Mesenteric fat pad (tissue), 1 donor: Measurements from ENCODE around the gene TFAP2B. TPM values are rescaled to one million over a fixed set of nuclear protein-coding genes. Genes with fewer than 3 reads are reported as not detected.

Experiments used
- DNase-seq: peaks from one replicate; pipeline ENCODE4 v3.0.0-alpha.2; 2020; ENCODE audit warnings: low spot score
- long read RNA-seq: library from polyadenylated mRNA; unstranded; transcript quantifications from one replicate; pipeline ENCODE4 v2.0.0, GENCODE V29; 2020
- total RNA-seq: library from RNA; stranded (reverse); fragmentation: NEBNext Ultra II Directional; extraction: Animal tissue kit (Norgen Biotek cat#: 25700); gene quantifications from one replicate; pipeline ENCODE4 v1.2.1, GENCODE V29; 2021
- donor health status: DM: yes; HTN: yes; CAD: no.

TFAP2B gene
- total RNA-seq = not detected
- long read RNA-seq = 0 reads

DNA sequence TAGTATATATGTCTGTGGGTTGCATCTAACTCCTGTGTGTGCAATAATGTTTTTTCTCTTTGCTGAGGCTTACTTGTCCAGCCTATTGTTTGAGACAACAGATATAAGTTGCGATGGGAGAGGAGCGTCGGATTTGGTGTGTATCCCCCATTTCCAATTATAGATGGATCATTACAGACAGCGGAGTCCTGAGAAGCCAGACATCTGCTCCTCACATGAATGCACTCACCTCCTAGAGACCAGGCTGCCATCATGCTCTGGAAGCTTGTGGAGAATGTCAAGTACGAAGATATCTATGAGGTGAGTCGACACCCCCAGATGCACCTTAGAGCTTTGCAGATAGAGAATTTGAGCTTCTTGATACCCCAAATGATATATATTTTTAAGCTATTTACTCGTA lies at the start of gene TFAP2B:
TSS of gene TFAP2B (plus strand) at position 199 of the 400 bp plus-strand sequence. CDS start at position 220, 21 bp downstream.
- no peak for DNase-seq

- no peak for DNase-seq
These were observed 40.0 kb upstream of the TFAP2B start for GRCh38 chr6:50778696-50779095.

DNA sequence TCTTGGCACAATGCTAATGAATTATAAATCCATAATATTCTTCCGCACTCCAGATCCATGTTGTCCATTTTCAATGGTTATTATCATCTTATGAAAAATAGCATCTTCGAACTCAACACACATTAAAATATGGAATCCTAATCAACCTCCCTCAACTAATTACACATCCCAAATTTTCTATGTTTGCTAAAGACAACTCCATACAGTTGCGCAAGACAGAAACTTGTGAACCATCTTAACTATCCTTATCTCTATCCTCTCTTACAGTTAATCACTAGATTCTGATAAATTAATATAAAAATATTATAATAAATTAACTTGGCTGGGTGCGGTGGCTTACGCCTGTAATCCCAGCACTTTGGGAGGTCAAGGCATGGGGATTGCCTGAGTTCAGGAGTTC lies 38.3 kb upstream of the TFAP2B start:
- DNase-seq = no peak

GRCh38 chr6:50785921-50786320 lies 32.8 kb upstream of the TFAP2B start:
- DNase-seq = no peak

- DNase-seq = no peak
These were observed 26.7 kb upstream of the TFAP2B start for GRCh38 chr6:50791900-50792508.

DNA sequence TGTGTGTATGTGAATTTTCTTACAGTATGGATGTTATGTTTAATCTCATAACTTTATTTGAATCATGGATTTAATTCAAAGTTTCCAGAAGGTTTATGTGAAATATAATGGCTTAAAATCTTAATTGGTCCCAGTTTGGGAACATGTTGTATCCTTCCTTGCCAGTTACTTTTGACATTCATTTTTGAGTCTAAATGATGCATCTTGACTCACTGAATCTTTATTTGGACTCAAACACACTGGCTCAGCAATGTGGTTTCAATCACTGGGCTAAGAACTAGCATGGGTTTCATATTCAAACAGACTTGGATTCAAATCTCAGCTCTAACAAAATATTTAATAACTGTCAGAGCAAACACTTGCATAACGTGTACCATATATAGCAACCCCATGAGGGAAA lies 25.9 kb upstream of the TFAP2B start:
- DNase-seq = no peak

DNA sequence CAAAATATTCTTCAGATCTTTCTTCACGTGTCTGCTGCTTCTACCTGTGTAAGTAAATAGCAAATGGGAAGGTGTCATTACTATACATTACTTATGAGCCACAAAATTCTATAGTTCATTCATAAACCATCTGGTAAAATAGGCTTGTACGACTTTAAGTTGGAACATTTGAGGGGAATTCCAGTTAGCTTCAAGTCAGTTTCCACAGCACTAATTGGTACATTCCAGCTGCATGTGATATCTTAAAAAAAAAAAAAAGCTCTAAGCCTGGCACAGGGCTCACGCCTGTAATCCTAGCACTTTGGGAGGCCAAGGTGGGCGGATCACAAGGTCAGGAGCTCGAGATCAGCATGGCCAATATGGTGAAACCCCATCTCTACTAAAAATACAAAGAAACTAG lies 23.1 kb upstream of the TFAP2B start:
- DNase-seq = no peak

DNA sequence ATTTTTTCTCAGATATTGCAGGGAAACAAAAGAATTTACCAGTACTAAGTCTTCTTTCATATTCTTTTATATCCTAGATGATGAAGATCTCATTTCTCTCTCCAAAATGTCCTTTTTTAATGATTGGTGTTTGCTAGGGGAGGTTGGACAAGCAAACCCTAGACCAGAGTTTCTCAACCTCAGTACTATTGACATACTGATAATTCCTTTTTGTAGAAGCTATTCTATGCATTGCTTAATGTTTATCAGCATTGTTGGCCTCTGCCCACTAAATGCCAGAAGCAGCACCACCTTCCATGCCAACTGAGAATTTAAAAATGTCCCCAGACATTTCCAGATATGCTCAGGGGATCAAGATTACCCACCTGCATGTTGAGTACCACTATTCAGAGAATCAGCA lies 14.4 kb upstream of the TFAP2B start:
- DNase-seq = no peak

GRCh38 chr6:50807035-50807434 lies 11.6 kb upstream of the TFAP2B start:
- DNase-seq = no peak

DNA sequence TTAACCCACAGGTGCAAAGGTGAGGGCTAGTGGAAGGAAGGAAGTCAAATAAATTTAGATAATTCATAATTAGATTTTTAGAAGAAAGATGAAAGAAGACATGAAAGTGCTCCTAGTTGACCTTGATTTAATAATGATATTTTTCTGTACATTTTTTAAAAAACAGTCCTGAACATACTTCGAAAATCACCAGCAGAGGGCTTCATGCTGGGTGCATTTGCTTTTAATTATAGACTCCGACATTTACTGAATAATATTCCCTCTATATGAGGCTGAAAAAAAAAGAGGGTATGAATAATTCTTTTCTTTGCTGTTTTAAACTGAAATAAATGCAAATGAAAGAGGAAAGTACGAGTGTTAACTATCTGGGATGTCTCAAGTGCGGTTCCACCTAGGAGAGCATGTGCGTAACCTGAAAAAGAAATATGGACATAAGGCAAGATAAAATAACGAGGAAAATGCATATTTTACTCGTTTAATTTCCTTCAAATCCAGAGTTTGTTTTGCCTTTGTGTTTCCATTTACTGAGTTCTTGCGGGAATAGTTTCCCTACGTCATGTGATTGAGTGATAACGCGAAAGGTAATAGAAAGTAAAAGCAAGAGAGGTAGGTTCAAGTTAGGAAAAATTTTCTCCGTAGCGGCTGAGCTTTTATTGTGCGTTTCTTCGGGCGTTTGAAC lies 3.1 kb upstream of the TFAP2B start:
- no peak for DNase-seq

DNA sequence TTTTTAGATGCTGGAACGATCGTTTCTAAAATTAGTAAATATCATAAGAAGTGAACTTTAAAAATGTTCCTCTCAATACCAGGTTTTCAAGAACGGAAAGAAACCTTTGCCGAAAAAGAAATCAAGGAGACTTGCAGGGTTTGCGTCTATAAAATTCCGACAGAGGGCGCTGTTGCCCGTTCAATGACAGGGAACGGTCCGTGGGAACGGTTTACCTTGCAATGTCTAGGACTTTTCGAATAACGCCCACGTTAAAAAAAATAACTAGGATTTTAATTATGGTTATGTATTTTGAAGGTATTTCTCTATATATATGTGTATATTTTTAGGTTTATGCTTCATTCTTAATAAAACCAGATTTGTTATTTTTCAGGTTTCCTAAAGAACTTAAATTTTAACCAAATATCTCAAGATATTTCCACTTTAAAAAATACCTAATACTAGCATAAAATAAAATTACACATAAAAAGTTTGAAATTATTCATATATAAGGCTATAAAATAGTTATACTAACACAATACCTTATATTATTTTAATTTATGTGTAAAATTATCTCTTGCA lies 2.5 kb upstream of the TFAP2B start:
- DNase-seq = no peak

DNA sequence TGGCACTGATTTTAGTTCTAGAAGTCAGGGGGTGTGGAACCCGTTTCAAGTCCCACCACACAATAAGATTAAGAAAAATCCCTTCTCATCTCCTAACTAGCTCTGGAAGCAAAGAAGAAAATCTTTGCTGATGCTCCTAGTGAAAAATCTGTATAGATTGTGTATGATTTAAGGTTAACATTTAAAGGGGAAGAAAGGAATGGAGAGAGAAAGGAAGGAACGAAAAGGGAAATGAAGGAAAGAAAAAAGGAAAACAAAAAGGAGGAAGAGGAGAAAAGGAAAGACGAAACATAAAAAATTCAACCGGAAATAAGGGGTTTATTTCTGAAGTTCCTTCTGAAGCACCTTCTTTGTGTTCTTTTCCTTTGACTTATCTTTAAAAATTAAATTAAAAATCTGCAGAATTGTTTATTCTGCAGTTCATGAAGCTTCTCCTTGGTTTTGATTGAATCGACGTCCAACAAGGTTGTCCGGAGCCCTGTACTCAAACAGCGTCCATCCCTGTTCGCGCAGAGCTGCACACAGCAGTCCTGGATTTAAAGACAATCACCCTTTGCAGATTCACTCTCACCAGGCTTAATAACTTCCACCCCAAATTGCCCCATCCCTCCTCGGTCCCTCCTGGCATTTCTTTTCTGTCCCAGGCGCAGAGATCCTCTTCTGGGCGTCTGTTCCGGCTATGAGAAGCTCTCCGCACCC lies 1.6 kb upstream of the TFAP2B start:
- no peak for DNase-seq

- DNase-seq = no peak
These were observed 1.1 kb upstream of the TFAP2B start for GRCh38 chr6:50817646-50817950.

GRCh38 chr6:50818020-50818419 lies 651 bp upstream of the TFAP2B start:
- DNase-seq = no peak

GRCh38 chr6:50819466-50819903 lies 814 bp downstream of the TFAP2B start:
- no peak for DNase-seq

GRCh38 chr6:50819904-50820868 lies 1.5 kb downstream of the TFAP2B start:
- no peak for DNase-seq

GRCh38 chr6:50820869-50821264 lies 2.2 kb downstream of the TFAP2B start:
- DNase-seq = no peak

DNA sequence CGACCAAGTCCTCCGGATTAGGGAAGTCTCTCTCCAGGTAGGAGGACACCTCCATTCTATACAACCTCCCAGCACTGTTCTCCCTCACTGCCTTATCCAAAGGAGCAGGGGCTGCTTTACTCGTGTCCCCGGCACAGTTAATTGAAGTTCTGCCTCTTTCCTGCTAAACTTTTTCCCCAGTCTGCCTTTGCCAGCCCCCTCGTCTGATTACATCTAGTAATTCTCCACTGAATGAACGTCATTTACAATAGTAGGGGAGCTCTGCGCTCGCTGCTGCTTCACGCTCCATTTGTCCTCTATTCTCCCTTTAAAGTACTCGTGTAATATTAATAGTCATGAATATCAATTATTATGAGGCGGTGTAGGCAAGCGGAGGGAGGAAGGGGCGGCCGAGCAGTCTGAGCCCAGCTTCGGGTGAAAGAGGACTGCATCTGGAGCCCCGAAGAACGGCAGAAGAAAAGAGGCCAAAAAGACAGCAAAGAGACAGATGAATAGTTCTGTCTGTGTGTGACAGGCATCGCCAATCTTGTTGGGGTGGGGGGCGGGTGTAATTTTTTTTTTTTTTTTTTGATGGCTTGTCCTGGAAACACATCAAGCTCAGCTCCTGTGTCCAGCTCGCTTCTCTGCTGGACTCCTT lies 2.9 kb downstream of the TFAP2B start:
- no peak for DNase-seq

DNA sequence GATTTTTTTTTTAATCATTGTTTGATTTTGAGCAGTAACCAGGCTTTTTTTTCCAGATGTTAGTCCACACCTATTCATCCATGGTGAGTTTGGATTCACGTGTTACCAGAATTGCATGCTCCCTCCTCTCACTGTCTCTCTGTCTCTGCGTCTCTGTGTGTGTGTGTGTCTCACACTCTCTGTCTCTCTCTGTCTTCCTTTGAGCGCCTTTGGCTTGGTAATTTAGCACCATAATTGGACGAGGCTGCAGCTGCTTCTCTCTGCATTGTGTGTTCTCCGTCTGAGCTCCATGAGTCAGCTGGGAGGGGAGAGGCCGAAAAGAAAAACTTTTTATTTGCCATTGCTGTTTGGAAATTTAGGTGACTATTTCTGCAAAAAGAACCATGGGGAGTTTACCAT lies 3.4 kb downstream of the TFAP2B start:
- DNase-seq = no peak

DNA sequence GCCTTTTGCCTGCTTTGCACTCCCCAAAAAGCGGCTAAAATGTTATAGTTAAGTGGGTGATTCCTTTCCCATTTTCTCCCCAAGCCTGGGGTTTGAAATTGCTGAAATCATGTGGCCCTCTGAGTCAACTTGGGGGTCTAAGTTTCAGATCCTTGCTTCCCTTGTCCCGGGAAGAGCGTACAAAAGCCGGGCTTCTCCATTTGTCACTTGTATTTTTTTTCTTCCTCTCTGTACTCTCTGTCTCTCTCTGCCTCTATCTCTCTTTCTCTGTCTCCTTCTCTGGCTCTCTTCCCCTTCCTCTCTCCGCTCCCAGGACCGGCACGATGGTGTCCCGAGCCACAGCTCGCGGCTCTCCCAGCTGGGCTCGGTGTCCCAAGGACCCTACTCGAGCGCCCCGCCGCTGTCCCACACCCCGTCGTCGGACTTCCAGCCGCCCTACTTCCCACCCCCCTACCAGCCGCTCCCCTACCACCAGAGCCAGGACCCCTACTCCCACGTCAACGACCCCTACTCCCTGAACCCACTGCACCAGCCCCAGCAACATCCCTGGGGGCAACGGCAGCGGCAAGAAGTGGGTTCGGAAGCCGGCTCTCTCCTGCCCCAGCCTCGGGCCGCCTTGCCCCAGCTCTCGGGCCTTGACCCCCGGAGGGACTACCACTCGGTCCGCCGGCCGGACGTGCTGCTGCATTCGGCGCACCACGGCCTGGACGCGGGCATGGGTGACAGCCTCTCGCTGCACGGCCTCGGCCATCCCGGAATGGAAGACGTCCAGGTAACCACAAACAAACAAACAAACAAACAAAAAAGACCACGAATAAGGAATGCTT lies 4.6 kb downstream of the TFAP2B start:
- DNase-seq = no peak
